ENCODE results near the gene GALR3.

Gene GALR3

DNA sequence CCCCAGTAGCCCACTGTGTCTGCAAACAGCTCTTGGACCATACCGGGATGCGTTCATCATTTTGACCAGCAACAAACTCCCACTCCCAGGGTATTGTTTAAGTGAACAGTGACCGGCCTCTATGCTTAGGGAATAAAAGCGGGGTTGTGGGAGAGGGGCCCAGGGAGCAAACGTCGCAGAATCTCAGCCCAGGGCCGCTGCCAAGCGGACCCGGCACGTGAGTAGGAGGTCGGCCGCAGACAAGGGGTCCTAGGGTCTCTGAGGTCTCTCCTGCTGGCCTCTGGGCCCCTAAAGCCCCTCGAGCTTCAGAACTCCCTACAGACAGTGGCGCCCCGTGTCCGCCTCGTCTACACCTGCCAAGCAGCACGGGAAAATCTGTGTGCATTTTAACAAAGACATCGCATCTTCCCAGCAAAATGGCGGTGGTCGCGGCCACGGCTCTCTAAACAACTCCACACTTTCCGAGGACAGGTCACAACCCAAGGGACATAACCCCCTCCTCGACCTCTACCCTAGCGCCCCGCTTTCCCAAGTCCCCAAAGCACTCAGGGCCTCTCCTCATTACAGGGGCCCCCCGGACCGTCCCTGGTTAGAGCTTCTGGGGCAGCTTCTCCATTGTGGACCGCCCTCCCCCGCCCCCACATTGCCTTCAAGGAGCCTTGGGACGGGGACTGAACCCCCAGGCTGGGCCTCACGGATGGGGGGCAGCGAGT is 19.4 kb upstream of the GALR3 start:
- no peak for DNase-seq

DNA sequence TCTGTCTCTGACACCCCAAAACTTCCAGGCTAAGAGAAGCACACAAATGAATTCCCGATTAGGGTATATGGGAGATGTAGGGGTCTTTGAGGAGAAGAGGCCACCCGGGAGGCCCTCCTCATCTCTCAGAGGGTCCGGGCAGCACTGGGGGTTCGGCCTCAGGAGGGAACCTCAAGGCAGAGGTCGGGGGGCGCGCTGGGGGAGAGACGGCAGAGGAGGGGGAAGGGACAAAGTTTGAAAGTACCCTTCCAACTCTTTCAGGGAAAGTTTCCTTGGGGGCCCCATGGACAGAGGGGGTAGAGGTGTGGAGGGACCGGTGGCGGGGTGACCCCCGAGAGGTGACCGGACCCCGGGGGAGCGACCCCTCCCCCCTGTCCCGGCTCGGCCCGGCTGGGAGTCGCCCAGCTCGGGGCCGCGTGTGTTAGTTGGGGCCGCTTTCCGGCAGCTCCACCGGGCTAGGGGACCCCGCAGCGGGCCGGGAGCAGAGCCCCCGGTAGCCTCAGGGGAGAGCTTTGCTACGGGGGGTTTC is 18.8 kb upstream of the GALR3 start:
- DNase-seq, result no peak

DNA sequence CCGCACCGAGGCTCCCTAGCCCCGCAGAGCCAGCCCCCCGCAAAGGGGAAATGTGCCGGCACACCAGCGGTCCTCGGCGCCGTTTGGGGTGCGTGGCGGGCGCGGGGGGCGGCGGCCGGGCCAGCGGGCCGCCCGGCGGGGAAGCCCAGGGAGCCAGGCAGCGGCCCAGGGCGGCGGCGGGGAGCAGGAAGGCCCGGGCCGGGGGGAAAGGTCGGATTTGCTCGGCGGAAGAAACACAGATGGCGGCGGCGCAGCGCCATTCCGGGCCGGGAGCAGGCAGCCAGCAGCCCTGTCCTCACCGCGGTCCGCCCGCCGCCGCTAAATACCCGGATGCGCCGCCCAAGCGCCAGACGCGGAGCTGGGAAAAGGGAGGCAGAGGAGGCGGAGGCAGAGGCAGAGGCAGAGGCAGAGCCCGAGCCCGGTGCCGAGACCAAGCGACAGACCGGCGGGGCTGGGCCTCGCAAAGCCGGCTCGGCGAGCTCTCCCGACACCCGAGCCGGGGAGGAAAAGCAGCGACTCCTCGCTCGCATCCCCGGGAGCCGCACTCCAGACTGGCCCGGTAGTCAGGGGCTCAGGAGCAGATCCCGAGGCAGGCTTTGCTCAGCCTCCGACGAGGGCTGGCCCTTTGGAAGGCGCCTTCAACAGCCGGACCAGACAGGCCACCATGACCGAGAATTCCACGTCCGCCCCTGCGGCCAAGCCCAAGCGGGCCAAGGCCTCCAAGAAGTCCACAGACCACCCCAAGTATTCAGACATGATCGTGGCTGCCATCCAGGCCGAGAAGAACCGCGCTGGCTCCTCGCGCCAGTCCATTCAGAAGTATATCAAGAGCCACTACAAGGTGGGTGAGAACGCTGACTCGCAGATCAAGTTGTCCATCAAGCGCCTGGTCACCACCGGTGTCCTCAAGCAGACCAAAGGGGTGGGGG is 18.0 kb upstream of the GALR3 start:
- DNase-seq, result peak; percentile 62

DNA sequence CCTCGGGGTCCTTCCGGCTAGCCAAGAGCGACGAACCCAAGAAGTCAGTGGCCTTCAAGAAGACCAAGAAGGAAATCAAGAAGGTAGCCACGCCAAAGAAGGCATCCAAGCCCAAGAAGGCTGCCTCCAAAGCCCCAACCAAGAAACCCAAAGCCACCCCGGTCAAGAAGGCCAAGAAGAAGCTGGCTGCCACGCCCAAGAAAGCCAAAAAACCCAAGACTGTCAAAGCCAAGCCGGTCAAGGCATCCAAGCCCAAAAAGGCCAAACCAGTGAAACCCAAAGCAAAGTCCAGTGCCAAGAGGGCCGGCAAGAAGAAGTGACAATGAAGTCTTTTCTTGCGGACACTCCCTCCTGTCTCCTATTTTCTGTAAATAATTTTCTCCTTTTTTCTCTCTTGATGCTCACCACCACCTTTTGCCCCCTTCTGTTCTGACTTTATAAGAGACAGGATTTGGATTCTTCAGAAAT is 17.3 kb upstream of the GALR3 start:
- no peak for DNase-seq

DNA sequence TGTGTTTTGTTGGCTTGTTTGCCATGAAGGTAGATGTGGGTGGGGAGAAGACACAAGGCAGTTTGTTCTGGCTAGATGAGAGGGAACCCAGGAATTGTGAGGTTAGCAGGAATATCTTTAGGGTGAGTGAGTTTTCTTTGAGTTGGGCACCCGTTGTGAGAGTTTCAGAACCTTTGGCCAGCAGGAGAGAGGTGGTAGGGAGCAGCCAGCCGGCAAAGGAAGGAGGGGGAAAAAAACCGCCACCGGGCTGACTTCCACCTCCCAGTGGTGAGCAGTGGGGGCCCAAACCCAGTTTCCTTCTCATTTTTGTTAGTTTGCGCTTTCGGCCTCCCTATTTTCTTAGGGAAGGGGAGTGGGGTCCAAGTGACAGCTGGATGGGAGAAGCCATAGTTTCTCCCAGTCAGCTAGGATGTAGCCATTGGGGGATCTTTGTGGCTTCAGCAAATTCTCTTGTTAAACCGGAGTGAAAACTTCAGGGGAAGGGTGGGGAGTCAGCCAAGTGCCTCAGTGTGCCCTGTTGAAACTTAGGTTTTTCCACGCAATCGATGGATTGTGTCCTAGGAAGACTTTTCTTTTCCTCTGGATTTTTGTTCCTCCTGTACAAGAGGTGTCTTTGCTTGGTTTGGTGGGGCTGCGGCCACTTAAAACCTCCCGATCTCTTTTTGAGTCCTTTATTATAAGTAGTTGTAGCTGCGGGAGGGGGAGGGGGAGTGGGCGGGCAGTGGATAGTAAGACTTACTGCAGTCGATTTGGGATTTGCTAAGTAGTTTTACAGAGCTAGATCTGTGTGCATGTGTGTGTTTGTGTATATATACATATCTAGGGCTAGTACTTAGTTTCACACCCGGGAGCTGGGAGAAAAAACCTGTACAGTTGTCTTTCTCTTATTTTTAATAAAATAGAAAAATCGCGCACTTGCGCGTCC is 16.5 kb upstream of the GALR3 start:
- peak; percentile 25 for DNase-seq

DNA sequence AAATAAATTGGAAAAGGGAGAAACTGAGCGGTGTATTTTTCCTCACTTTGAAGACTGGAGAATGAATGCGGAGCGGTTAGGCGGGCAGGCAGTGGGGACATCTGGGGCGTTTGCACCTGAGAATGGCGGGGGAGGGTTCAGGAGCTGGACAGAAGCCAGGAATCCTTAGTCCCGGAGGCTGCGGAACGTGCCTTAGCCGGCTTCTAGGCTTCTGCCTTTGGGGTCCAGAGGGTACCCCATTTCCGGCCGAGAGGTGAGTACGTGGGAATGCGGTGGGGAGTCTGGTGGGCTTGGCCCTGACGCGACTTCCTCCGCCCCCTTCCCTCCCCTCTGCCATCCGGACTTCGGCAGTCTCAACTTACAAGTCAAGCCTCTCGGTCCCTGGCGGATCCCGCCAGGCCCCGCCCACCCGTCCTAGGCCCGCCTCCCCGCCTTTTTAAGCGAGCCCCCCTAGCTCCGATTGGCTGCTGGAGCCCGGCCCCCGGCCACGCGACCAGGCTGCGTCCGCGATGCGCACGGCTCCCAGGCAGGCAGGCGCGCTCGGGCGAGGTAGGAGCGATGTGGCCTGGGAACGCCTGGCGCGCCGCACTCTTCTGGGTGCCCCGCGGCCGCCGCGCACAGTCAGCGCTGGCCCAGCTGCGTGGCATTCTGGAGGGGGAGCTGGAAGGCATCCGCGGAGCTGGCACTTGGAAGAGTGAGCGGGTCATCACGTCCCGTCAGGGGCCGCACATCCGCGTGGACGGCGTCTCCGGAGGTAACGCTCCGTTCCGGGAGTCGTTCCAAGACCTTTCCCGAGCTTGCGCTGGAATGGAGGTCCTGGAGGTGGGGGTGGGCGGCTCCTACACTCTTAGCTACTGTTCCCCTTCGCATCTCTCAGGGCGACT is 15.5 kb upstream of the GALR3 start, which contains the start of gene GCAT:
TSS of gene GCAT (plus strand) at position 525 of the 884 bp plus-strand sequence. CDS start at position 559, 34 bp downstream.
- peak; percentile 90 for DNase-seq

DNA sequence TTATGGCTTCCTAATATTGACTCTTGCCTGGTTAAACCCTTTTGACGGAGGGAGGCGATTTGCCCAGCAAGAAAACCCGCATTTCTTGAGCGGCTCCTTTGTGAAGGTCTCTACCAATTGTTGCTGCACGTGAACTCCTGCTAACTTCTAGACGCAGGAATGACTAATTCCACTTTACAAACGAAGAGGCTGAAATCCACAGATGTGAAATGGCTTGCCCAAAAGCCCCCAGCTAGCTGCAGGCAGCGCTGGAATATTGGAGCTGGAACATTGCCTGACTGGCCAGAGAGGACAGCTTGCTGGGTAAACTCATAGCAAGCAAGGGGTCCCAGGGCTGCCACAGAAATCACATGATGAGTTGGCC is 14.9 kb upstream of the GALR3 start:
- DNase-seq, result no peak

DNA sequence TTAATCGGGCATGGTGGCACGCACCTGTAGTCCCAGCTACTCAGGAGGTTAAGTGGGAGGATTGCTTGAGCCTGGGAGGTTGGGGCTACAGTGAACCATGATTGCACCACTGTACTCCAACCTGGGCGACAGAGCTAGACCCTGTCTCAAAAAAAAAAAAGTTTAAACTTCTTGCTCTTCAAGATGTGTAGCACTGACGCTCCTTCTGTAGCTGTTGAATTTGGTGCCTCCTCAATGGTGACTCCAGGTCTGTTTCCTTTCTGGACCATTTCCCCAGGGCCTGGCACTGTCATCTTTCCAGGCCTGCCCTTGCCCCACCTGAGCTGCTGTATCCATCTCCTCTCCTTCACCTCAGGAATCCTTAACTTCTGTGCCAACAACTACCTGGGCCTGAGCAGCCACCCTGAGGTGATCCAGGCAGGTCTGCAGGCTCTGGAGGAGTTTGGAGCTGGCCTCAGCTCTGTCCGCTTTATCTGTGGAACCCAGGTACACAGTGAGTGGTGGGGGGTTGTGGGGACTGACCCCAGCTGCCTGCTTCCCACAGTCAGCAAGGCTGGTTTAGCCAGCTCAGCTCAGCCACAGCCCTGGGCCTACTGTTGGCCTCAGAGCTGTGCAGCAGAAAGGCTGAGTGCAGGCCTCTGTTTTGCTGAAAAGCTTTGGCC is 13.4 kb upstream of the GALR3 start:
- no peak for DNase-seq

DNA sequence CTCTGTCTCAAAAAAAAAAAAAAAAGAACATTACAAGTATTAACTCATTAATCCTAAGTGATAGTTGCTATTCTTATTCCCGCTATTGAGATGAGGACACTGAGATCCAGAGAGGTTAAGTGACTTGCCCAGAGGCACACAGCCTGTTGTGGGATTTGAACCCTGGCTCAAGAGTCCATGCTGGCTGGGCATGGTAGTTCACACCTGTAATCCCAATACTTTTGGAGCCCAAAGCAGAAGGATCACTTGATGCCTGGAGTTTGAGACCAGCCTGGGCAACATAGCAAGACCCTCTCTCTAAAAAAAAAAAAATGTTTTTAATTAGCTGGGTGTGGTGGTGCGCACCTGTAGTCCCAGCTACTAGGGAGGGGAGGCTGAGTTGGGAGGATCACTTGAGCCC is 11.3 kb upstream of the GALR3 start:
- DNase-seq, result no peak

DNA sequence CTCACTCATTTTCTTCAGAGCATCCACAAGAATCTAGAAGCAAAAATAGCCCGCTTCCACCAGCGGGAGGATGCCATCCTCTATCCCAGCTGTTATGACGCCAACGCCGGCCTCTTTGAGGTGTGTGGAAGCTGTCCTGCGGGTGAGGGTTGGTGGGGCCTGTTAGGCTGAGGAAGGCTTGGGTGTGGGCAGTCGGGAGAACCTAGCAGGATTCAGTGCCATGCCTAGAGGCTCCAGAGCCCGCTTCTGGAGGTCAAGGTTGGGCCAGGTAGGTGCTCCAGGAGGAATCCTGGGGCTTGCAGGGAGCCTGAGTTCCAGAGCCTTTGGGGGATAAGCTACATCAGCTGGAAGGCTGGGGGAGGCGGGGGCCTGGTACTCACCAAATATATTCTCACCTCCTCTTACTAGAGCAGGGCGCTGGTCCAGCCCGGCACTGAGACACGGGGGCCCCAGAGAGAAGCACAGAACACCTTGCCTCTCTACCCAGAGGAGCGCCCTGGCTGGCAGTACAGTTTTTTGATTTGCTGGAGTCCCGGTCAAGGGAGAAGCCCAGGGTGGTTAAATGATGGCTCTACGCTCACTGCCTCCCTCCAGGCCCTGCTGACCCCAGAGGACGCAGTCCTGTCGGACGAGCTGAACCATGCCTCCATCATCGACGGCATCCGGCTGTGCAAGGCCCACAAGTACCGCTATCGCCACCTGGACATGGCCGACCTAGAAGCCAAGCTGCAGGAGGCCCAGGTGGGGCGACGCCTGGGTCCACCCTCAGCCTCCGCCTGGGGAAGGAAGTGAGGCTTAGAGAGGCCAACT is 10.1 kb upstream of the GALR3 start:
- no peak for DNase-seq

DNA sequence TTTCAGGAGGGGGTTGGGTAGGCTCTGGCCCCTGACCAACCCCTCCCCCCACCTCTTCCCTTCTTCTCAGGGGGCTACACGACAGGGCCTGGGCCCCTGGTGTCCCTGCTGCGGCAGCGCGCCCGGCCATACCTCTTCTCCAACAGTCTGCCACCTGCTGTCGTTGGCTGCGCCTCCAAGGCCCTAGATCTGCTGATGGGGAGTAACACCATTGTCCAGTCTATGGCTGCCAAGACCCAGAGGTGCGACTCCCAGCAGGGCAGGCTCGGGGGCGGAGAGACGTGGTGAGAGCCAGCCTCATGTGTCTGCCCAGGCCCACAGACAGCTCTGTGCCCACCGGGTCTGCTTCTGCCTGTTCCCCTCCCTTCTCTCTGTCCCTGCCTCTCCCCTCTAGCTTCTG is 7.6 kb upstream of the GALR3 start:
- DNase-seq, result no peak

DNA sequence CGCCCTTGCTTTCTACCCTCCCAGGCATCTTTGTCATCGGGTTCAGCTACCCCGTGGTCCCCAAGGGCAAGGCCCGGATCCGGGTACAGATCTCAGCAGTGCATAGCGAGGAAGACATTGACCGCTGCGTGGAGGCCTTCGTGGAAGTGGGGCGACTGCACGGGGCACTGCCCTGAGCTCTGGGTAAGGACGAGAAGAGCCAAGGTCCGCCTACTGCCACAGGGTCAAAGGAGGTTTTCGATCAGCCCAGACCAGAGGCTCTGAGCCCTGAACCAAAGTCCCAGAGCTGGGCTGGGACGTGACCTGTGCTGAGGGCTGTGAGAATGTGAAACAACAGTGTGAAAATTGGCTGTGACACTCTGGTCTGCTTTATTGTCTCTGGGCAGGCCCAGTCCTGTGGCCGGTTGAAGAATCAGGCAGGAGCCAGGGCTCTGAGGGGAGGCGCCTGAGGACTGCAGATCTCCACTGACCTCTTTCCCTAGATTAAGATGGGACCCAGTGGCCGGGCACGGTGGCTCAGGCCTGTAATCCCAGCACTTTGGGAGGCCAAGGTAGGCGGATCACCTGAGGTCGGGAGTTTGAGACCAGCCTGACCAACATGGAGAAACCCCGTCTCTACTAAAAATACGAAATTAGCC is 6.5 kb upstream of the GALR3 start:
- no peak for DNase-seq

DNA sequence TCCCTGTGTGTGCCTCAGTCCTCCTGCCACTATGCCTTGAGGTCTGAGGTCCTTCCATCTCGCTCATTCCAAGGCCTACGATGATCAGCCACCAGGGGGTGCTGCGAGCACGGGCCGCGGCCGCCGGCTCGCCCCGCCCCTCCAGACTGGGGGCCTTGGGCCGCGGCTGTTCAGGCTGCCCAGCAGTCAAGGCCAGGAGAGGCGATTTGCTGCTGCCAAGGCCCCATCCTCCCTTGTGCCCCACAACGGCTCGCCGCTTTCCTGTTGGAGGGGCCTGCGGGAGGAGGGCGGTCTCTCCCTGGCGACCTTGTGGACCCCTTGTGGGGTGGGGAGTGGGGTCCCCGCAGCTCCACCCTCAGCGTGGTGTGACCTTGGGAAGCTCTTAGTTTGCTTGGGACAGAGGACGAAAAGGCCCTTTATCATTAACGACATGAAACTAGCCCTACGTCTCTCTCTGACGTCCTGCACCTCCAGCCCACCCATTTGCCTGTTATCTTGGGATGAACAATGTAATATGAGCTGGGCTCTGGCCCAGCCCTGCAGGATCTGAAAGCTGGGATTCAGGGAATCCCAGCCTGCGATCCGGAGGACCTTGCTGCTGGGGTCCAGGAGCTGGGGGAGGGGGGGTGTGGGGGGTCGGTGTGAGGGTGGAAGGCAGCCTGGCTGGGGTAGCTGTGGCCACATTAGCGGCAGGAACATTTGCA is 5.3 kb upstream of the GALR3 start:
- DNase-seq, result peak; percentile 53

DNA sequence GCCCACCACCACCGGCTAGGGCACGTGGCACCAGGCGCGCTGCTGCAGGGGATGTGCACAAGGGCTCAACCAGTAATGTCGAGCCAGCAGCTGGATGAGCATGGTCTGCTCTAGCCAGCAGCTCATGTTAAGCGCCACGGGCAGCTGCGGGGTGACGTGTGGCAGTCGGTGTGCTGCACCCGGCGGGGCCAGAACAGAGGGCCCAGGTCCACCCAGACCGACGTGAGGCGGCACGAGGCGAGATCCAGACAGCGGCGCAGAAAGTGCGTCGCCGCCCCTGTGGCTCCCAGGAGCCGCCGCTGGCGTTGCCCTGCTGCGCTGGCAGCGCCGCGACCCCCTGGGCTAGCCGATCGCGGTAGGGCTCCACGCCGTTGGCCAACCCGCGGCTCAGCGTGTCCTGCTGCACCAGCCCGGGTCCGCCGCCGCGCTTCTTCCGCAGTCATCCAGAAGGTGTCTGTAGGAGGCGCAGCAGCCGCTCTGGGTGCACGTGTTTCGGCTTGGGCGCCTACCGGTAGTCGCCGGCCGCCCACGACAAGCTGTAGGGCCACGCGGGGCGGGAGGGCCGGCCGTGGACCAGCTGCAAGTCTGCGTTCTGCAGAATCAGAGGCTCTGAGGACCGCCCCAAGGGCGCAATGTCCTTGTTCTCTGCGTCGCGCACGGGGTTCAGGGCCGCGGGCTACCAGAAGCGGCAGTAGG is 4.6 kb upstream of the GALR3 start:
- no peak for DNase-seq

DNA sequence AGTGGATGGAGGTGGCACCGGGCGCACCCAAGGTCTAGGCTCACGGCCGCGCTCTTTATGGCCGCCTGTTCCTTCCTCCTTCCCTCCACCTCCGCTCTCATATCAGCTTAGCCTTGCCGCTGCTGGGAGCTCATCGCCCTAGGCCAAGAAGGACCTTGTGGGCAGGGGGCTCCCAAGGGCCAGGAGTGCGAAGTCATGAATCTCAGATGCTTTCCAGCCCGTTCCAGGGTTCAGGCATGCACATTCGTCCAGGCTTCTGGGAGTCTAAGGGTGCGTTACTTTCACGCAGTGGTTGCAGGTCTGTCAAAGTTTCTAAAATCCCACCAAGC is 4.1 kb upstream of the GALR3 start:
- no peak for DNase-seq

DNA sequence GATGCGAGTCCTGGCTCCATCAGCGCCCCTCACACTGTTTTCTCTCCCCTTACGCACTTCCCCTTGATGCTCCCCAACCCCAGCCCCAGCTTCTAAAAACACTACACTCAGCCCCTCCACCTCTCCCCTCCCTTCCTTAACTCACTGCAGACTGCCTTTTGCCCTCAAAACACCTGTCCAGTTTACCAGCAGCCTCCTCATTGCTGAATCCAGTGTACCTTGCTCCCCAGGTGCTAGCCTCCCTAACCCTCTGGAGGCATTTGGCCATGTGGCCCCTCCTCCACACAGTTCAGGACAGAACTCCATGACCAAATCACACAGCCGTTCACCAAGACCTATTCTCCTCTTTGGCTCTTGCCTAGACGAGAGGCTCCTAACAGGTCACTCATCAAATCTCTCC is 2.8 kb upstream of the GALR3 start:
- no peak for DNase-seq

DNA sequence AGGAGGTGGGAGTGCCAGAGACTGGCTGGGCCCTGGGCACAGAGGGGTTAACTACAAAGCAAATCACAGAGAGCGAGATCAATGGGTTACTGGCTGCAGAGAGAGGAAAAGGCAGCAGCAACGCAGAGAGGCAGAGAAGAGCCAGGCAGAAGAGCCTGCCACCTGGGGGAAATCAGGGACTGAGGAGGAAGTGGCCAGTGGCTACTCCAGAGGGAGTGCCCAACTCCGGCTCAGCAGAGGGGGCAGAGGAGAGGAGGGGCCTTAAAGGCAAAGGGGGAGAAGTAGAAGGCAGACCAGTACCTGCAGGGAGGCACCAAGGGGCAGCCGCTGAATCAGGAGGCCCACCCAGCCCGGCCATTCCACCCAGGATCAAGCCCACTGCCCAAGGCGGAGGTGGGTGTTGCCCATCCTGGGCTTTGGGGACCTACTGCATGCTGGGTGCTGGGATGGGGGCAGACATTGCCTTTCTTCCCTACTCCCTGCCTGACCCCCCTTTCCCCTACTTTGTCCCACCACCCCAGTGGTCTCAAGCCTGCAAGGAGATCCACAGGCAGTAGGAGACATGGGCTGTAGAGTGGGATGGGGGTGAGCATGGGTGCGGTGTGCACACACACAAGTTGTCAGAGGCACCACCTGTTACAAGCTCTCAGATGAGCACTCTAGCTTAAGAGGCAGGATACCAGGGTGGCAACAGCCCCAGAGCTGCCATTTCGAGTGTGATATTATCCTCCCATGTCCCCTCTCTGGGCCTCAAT is 926 bp upstream of the GALR3 start:
- no peak for DNase-seq

Measured in kidney glomerular epithelial cell (primary cell).